GM20431 (cell line): ENCODE results near the gene CLMP.

Experiments
- in situ Hi-C: fragments of 300-500 bp; cut with MseI, MboI; formaldehyde crosslinking; loops from one replicate; pipeline ENCODE4 v1.15.0; 2020; ENCODE audit warnings: low sequenced_read_pairs; ENCODE audit not compliant: unreplicated experiment

CLMP gene

GRCh38 chr11:123195188-123196059 is at the start of gene CLMP:
Gene CLMP, minus strand, starts transcription at chr11:123195248. Its CDS starts 308 bp downstream, at chr11:123194940.
- in situ Hi-C loops = no loop called here

- in situ Hi-C loops = loop anchor here (10.0 kb wide), 1 partner anchor 127 kb away; no protein-coding TSS in a partner anchor
Observed at GRCh38 chr11:123241874-123242543, 47.0 kb upstream of the CLMP start.

GRCh38 chr11:123241294-123241693 is 46.2 kb upstream of the CLMP start:
- in situ Hi-C loops = loop anchor here (10.0 kb wide), 1 partner anchor 126 kb away; no protein-coding TSS in a partner anchor

GRCh38 chr11:123239191-123240150 is 44.4 kb upstream of the CLMP start:
- in situ Hi-C loops = loop anchor here (10.0 kb wide), 1 partner anchor 125 kb away; no protein-coding TSS in a partner anchor

GRCh38 chr11:123238297-123238696 is 43.2 kb upstream of the CLMP start:
- in situ Hi-C loops = no loop called here

GRCh38 chr11:123236879-123237278 is 41.8 kb upstream of the CLMP start:
- in situ Hi-C loops = no loop called here

- in situ Hi-C loops = no loop called here
Observed at GRCh38 chr11:123235656-123236261, 40.7 kb upstream of the CLMP start.

GRCh38 chr11:123235117-123235655 is 40.1 kb upstream of the CLMP start:
- in situ Hi-C loops = no loop called here

GRCh38 chr11:123233975-123234334 is 38.9 kb upstream of the CLMP start:
- in situ Hi-C loops = no loop called here

GRCh38 chr11:123233280-123233974 is 38.4 kb upstream of the CLMP start:
- in situ Hi-C loops = no loop called here

GRCh38 chr11:123231777-123232176 is 36.7 kb upstream of the CLMP start:
- in situ Hi-C loops = no loop called here

- in situ Hi-C loops = no loop called here
Observed at GRCh38 chr11:123231256-123231655, 36.2 kb upstream of the CLMP start.

GRCh38 chr11:123230346-123230745 is 35.3 kb upstream of the CLMP start:
- in situ Hi-C loops = no loop called here

GRCh38 chr11:123228496-123229163 is 33.6 kb upstream of the CLMP start:
- in situ Hi-C loops = no loop called here

- in situ Hi-C loops = no loop called here
Observed at GRCh38 chr11:123227763-123228495, 32.9 kb upstream of the CLMP start.

GRCh38 chr11:123221584-123221983 is 26.5 kb upstream of the CLMP start:
- in situ Hi-C loops = no loop called here

- in situ Hi-C loops = no loop called here
Observed at GRCh38 chr11:123221096-123221561, 26.1 kb upstream of the CLMP start.
